ENCODE results near the gene MGMT. TPM values are rescaled to one million over a fixed set of nuclear protein-coding genes. Genes with fewer than 3 reads are reported as not detected.

MGMT gene
- total RNA-seq, 5 donors from 2014 or later (not counting 1 experiment from before 2014, with no cell fraction given), result 16.6 to 24.6 (median 21.1) TPM

DNA sequence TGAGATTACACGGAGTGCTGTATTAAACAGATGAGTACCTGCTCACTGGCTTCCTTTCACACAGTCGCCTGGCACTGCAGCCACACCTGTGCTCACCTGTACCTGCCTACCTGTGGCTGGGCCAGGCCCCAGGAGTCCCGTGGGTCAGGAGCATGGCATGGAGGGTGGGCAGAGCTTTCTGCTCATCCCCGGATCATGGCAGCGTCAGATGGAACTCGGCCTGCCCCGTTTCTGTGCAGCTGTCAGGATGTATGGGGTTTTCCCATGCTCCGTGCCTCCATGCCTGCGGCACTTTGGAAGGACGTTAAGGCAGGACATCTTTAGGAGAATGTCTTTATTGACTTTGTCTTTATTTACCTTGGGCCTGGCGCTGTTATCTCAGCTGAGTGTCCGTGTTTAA lies 112.2 kb downstream of the MGMT start:
- no peaks in the 10 kb centered on the region for H3K4me1 ChIP-seq (ENCODE audit: control insufficient read depth in 1 of 2, extremely low read depth in 1 of 2, insufficient read depth in 2 of 2, low read length in 2 of 2)
- Mint-ChIP-seq H3K36me3 (peaks cover 26% of the 10 kb centered on the region), H3K9me3 (peaks cover 3 to 22% (median 18%) of the 10 kb centered on the region in 3 donors), H3K27me3 (no peaks in the 10 kb centered on the region), H3K27ac (no peak overlapping the region), H3K4me3 (no peak overlapping the region), H3K4me1 (no peaks in the 10 kb centered on the region)
- no peaks in the 10 kb centered on the region for H3K27me3 ChIP-seq (replicated peaks in 1 of 2; ENCODE audit: control insufficient read depth in 2 of 2, extremely low read depth in 1 of 2, insufficient read depth in 2 of 2, low read length in 1 of 2)
- ATAC-seq (replicated peaks in 1 of 4) (no peak), DNase-seq (no peak)
- CTCF ChIA-PET, result no interaction called here
- H3K27ac ChIP-seq (ENCODE audit: low read length), result no peak overlapping the region
- no peaks in the 10 kb centered on the region for H3K9me3 ChIP-seq
- no peak overlapping the region for H3K4me3 ChIP-seq (ENCODE audit: control insufficient read depth in 1 of 2, extremely low read depth in 1 of 2, low read length in 1 of 2)
- peaks cover 0 to 2% of the 10 kb centered on the region in 2 donors for H3K36me3 ChIP-seq (ENCODE audit: control insufficient read depth in 2 of 2, extremely low read depth in 1 of 2, insufficient read depth in 1 of 2, low read length in 1 of 2)
- POLR2A ChIA-PET, result no interaction called here
- 92% methylated on average over 7 of the region's 12 CpGs for WGBS (ENCODE audit: insufficient coverage)

- H3K4me3 Mint-ChIP-seq, result no peak overlapping the region
- peaks cover 0 to 2% of the 10 kb centered on the region in 2 donors for H3K36me3 ChIP-seq (ENCODE audit: control insufficient read depth in 2 of 2, extremely low read depth in 1 of 2, insufficient read depth in 1 of 2, low read length in 1 of 2)
- no peak overlapping the region for H3K27ac Mint-ChIP-seq
- POLR2A ChIA-PET, result no interaction called here
- DNase-seq (no peak), ATAC-seq (replicated peaks in 1 of 4) (no peak)
- no peak overlapping the region for H3K27ac ChIP-seq (ENCODE audit: low read length)
- peaks cover 34% of the 10 kb centered on the region for H3K36me3 Mint-ChIP-seq
- no peaks in the 10 kb centered on the region for H3K27me3 ChIP-seq (replicated peaks in 1 of 2; ENCODE audit: control insufficient read depth in 2 of 2, extremely low read depth in 1 of 2, insufficient read depth in 2 of 2, low read length in 1 of 2)
- H3K9me3 ChIP-seq, result no peaks in the 10 kb centered on the region
- peaks cover 9 to 28% (median 25%) of the 10 kb centered on the region in 3 donors for H3K9me3 Mint-ChIP-seq
- WGBS (ENCODE audit: insufficient coverage), result 96% methylated on average over 10 of the region's 13 CpGs
- no peak overlapping the region for H3K4me3 ChIP-seq (ENCODE audit: control insufficient read depth in 1 of 2, extremely low read depth in 1 of 2, low read length in 1 of 2)
- H3K4me1 ChIP-seq (ENCODE audit: control insufficient read depth in 1 of 2, extremely low read depth in 1 of 2, insufficient read depth in 2 of 2, low read length in 2 of 2), result no peaks in the 10 kb centered on the region
- CTCF ChIA-PET, result no interaction called here
- no peaks in the 10 kb centered on the region for H3K4me1 Mint-ChIP-seq
- no peaks in the 10 kb centered on the region for H3K27me3 Mint-ChIP-seq
Measured at GRCh38 chr10:129580010-129580409, 113.0 kb downstream of the MGMT start.

- no peaks in the 10 kb centered on the region for H3K4me1 ChIP-seq (ENCODE audit: control insufficient read depth in 1 of 2, extremely low read depth in 1 of 2, insufficient read depth in 2 of 2, low read length in 2 of 2)
- no peak overlapping the region for H3K27ac Mint-ChIP-seq
- peaks cover 15 to 37% (median 34%) of the 10 kb centered on the region in 3 donors for H3K9me3 Mint-ChIP-seq
- 94% methylated on average over 9 of the region's 9 CpGs for WGBS (ENCODE audit: insufficient coverage)
- DNase-seq, result no peak
- H3K36me3 ChIP-seq (ENCODE audit: control insufficient read depth in 2 of 2, extremely low read depth in 1 of 2, insufficient read depth in 1 of 2, low read length in 1 of 2), result peaks cover 0 to 2% of the 10 kb centered on the region in 2 donors
- no peak overlapping the region for H3K27ac ChIP-seq (ENCODE audit: low read length)
- H3K36me3 Mint-ChIP-seq, result peaks cover 41% of the 10 kb centered on the region
- H3K4me3 ChIP-seq (ENCODE audit: control insufficient read depth in 1 of 2, extremely low read depth in 1 of 2, low read length in 1 of 2), result no peak overlapping the region
- no peaks in the 10 kb centered on the region for H3K4me1 Mint-ChIP-seq
- no peaks in the 10 kb centered on the region for H3K9me3 ChIP-seq
- ChIA-PET CTCF (no interaction called here), POLR2A (no interaction called here)
- H3K27me3 Mint-ChIP-seq, result no peaks in the 10 kb centered on the region
- H3K27me3 ChIP-seq (replicated peaks in 1 of 2; ENCODE audit: control insufficient read depth in 2 of 2, extremely low read depth in 1 of 2, insufficient read depth in 2 of 2, low read length in 1 of 2), result no peaks in the 10 kb centered on the region
- no peak for ATAC-seq (replicated peaks in 1 of 4)
- no peak overlapping the region for H3K4me3 Mint-ChIP-seq
Measured at GRCh38 chr10:129580901-129581300, 113.9 kb downstream of the MGMT start.

GRCh38 chr10:129581827-129582411 lies 114.9 kb downstream of the MGMT start:
- Mint-ChIP-seq H3K4me3 (no peak overlapping the region), H3K36me3 (peaks cover 50% of the 10 kb centered on the region), H3K4me1 (no peaks in the 10 kb centered on the region), H3K27me3 (no peaks in the 10 kb centered on the region), H3K27ac (no peak overlapping the region), H3K9me3 (peaks cover 16 to 47% (median 42%) of the 10 kb centered on the region in 3 donors)
- 98% methylated on average over 17 of the region's 19 CpGs for WGBS (ENCODE audit: insufficient coverage)
- Histone ChIP-seq H3K4me3 (ENCODE audit: control insufficient read depth in 1 of 2, extremely low read depth in 1 of 2, low read length in 1 of 2) (no peak overlapping the region), H3K36me3 (ENCODE audit: control insufficient read depth in 2 of 2, extremely low read depth in 1 of 2, insufficient read depth in 1 of 2, low read length in 1 of 2) (peaks cover 0 to 2% of the 10 kb centered on the region in 2 donors), H3K9me3 (peaks cover 8% of the 10 kb centered on the region), H3K27me3 (replicated peaks in 1 of 2; ENCODE audit: control insufficient read depth in 2 of 2, extremely low read depth in 1 of 2, insufficient read depth in 2 of 2, low read length in 1 of 2) (no peaks in the 10 kb centered on the region), H3K4me1 (ENCODE audit: control insufficient read depth in 1 of 2, extremely low read depth in 1 of 2, insufficient read depth in 2 of 2, low read length in 2 of 2) (no peaks in the 10 kb centered on the region), H3K27ac (ENCODE audit: low read length) (no peak overlapping the region)
- ChIA-PET POLR2A (no interaction called here), CTCF (no interaction called here)
- ATAC-seq (replicated peaks in 1 of 4), result no peak
- no peak for DNase-seq

DNA sequence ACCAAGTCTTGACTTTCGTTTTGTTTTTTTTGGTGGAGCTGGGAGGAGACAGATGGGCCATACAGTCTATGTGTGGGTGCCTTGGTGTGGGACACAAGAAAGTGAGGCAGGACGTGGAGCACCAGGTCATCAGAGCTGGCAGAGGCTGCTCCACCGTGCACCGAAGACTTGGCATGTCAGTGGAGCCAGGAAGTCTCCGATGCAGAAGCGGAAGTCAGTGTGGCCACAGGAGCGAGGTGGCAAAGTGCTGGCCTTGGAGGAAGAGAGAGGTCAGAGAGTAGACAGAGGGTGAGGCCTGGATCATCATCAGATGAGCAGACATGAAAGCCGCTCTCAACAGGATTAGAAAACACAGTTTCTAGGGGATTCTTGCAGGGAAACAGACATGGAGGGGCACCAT lies 116.8 kb downstream of the MGMT start:
- Mint-ChIP-seq H3K4me1 (no peaks in the 10 kb centered on the region), H3K4me3 (no peak overlapping the region), H3K36me3 (peaks cover 66% of the 10 kb centered on the region), H3K27me3 (no peaks in the 10 kb centered on the region), H3K9me3 (peaks cover 20 to 58% (median 57%) of the 10 kb centered on the region in 3 donors), H3K27ac (no peak overlapping the region)
- Histone ChIP-seq H3K36me3 (ENCODE audit: control insufficient read depth in 2 of 2, extremely low read depth in 1 of 2, insufficient read depth in 1 of 2, low read length in 1 of 2) (peaks cover 0 to 2% of the 10 kb centered on the region in 2 donors), H3K4me1 (ENCODE audit: control insufficient read depth in 1 of 2, extremely low read depth in 1 of 2, insufficient read depth in 2 of 2, low read length in 2 of 2) (no peaks in the 10 kb centered on the region), H3K27me3 (replicated peaks in 1 of 2; ENCODE audit: control insufficient read depth in 2 of 2, extremely low read depth in 1 of 2, insufficient read depth in 2 of 2, low read length in 1 of 2) (no peaks in the 10 kb centered on the region), H3K9me3 (peaks cover 8% of the 10 kb centered on the region), H3K4me3 (ENCODE audit: control insufficient read depth in 1 of 2, extremely low read depth in 1 of 2, low read length in 1 of 2) (no peak overlapping the region), H3K27ac (ENCODE audit: low read length) (no peak overlapping the region)
- WGBS (ENCODE audit: insufficient coverage), result 96% methylated on average over 8 of the region's 8 CpGs
- ChIA-PET CTCF (no interaction called here), POLR2A (no interaction called here)
- DNase-seq (no peak), ATAC-seq (replicated peaks in 1 of 4) (no peak)

DNA sequence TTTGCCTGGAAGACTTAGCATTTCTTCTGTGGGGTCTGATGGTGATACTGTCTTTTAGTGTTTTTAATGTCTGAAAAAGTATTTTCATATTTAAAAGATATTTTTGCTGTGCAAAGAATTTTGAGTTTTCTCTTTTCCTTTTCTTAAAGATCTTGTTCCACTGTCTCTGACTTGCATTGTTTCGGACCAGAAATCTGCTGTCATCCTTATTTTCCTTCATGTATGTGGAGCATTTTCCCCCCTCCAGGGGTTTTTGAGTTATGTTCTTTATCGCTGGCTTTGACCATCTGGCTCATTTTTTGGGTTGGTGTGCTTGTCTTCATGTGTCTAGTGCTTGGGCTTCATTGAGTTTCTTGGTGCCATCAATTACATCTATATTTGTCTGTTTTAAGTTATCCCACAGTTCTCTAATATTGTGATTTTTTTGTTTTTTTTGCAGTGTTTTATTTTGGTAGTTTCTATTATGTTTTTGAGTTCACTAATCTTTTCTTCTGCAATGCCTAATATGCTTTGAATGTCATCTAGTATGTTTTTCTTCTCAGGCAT lies 119.9 kb downstream of the MGMT start:
- H3K4me3 ChIP-seq (ENCODE audit: control insufficient read depth in 1 of 2, extremely low read depth in 1 of 2, low read length in 1 of 2), result no peak overlapping the region
- Mint-ChIP-seq H3K4me3 (no peak overlapping the region), H3K36me3 (peaks cover 79% of the 10 kb centered on the region), H3K27me3 (no peaks in the 10 kb centered on the region), H3K27ac (no peak overlapping the region), H3K9me3 (peaks cover 17 to 54% (median 48%) of the 10 kb centered on the region in 3 donors), H3K4me1 (no peaks in the 10 kb centered on the region)
- ChIA-PET POLR2A (no interaction called here), CTCF (no interaction called here)
- no peak overlapping the region for H3K27ac ChIP-seq (ENCODE audit: low read length)
- WGBS (ENCODE audit: insufficient coverage), result no CpG with 5 or more reads among the region's 2 CpGs
- DNase-seq (no peak), ATAC-seq (replicated peaks in 1 of 4) (no peak)
- H3K36me3 ChIP-seq (ENCODE audit: control insufficient read depth in 2 of 2, extremely low read depth in 1 of 2, insufficient read depth in 1 of 2, low read length in 1 of 2), result peaks cover 0 to 6% of the 10 kb centered on the region in 2 donors
- no peaks in the 10 kb centered on the region for H3K4me1 ChIP-seq (ENCODE audit: control insufficient read depth in 1 of 2, extremely low read depth in 1 of 2, insufficient read depth in 2 of 2, low read length in 2 of 2)
- peaks cover 8% of the 10 kb centered on the region for H3K9me3 ChIP-seq
- no peaks in the 10 kb centered on the region for H3K27me3 ChIP-seq (replicated peaks in 1 of 2; ENCODE audit: control insufficient read depth in 2 of 2, extremely low read depth in 1 of 2, insufficient read depth in 2 of 2, low read length in 1 of 2)

Measured in T-cell (primary cell).